22Rv1 (cell line): ENCODE data around the gene ATAD3A.

ENCODE experiments used
- H3K27ac ChIP-seq: fragments of 450-650 bp; 2 replicates; pipeline ENCODE4 v1.5.1; 2017
- CTCF ChIP-seq: fragments of 450-650 bp; IDR thresholded peaks from 2 replicates; pipeline ENCODE4 v1.5.1; 2017; ENCODE audit warnings: mild to moderate bottlenecking
- ZFX ChIP-seq: fragments of 450-650 bp; IDR thresholded peaks from 2 replicates; pipeline ENCODE4 v1.6.1; 2017; ENCODE audit warnings: antibody characterized with exemption, borderline replicate concordance

The ATAD3A gene

GRCh38 chr1:1543706-1544099 lies 31.7 kb downstream of the ATAD3A start:
- TF ChIP-seq ZFX, result no peak
- H3K27ac ChIP-seq, result peak overlapping the region; percentile 34

- TF ChIP-seq CTCF, result no peak
- TF ChIP-seq ZFX, result no peak
- H3K27ac ChIP-seq, result peak overlapping the region; percentile 34; the same call in 1 of the 2 replicates
These were observed 32.6 kb downstream of the ATAD3A start for GRCh38 chr1:1544544-1544943.

GRCh38 chr1:1545946-1546737 lies 34.2 kb downstream of the ATAD3A start:
- H3K27ac ChIP-seq, result peak overlapping the region; percentile 34; the same call in 1 of the 2 replicates
- TF ChIP-seq CTCF (no peak), ZFX (no peak)

GRCh38 chr1:1547011-1547410 lies 35.0 kb downstream of the ATAD3A start:
- TF ChIP-seq ZFX, result no peak
- TF ChIP-seq CTCF, result no peak
- no peak overlapping the region for H3K27ac ChIP-seq

GRCh38 chr1:1547476-1547875 lies 35.5 kb downstream of the ATAD3A start:
- TF ChIP-seq CTCF (no peak), ZFX (no peak)

GRCh38 chr1:1548591-1548990 lies 36.6 kb downstream of the ATAD3A start:
- TF ChIP-seq ZFX, result no peak
- TF ChIP-seq CTCF, result no peak
- H3K27ac ChIP-seq, result no peak overlapping the region

More at GRCh38 chr1:1547476-1547875, 35.5 kb downstream of the ATAD3A start:
- no peak overlapping the region for H3K27ac ChIP-seq

GRCh38 chr1:1550087-1550486 lies 38.1 kb downstream of the ATAD3A start:
- 0 out of 2 replicates have a peak overlapping the region, but pooled peaks have one; percentile 7 for H3K27ac ChIP-seq
- TF ChIP-seq CTCF (no peak), ZFX (no peak)
